GM12801 (cell line): ENCODE data around the gene ZNF865.

Experiments used
- CTCF ChIP-seq: IDR thresholded peaks from one replicate; pipeline ENCODE4 v1.5.1; 2011; ENCODE audit warnings: control low read depth; ENCODE audit not compliant: insufficient read length; ENCODE audit errors: extremely low read depth

Gene ZNF865

GRCh38 chr19:55605637-55606470, at the start of gene ZNF865:
Gene ZNF865 (plus strand): TSS chr19:55605647. CDS start chr19:55613619, 7,972 bp downstream.
- no peak for TF ChIP-seq CTCF

GRCh38 chr19:55559684-55560083, 45.8 kb upstream of the ZNF865 start:
- TF ChIP-seq CTCF: no peak

GRCh38 chr19:55563261-55563690, 42.2 kb upstream of the ZNF865 start:
- TF ChIP-seq CTCF: no peak

- no peak for TF ChIP-seq CTCF
These were observed 38.6 kb upstream of the ZNF865 start for GRCh38 chr19:55566823-55567222.

- TF ChIP-seq CTCF: no peak
These were observed 37.6 kb upstream of the ZNF865 start for GRCh38 chr19:55567708-55568328.

- TF ChIP-seq CTCF: no peak
These were observed 28.7 kb upstream of the ZNF865 start for GRCh38 chr19:55576746-55577145.

- TF ChIP-seq CTCF: no peak
These were observed 27.3 kb upstream of the ZNF865 start for GRCh38 chr19:55578031-55578760.
